Measurements from ENCODE around the gene RPH3AL. TPM values are rescaled to one million over a fixed set of nuclear protein-coding genes. Genes with fewer than 3 reads are reported as not detected.
"Not testable (repeated sequence)": the region's sequence is repeated elsewhere in the genome, so short reads cannot be mapped to it uniquely, and the experiment has no call there.

Gene RPH3AL
- total RNA-seq, 1 donor from 2014 or later = 26.7 TPM

- no peak for DNase-seq (ENCODE audit: low spot score)
These were observed 27.2 kb upstream of the RPH3AL start for GRCh38 chr17:379531-380465.

GRCh38 chr17:378068-378467 is 25.5 kb upstream of the RPH3AL start:
- no peak for DNase-seq (ENCODE audit: low spot score)

- DNase-seq (ENCODE audit: low spot score) = no peak
These were observed 24.6 kb upstream of the RPH3AL start for GRCh38 chr17:376936-377863.

- no peak for DNase-seq (ENCODE audit: low spot score)
These were observed 21.1 kb upstream of the RPH3AL start for GRCh38 chr17:373613-374230.

GRCh38 chr17:372157-373152 is 19.8 kb upstream of the RPH3AL start:
- DNase-seq (ENCODE audit: low spot score) = no peak

- DNase-seq (ENCODE audit: low spot score) = no peak
These were observed 19.0 kb upstream of the RPH3AL start for GRCh38 chr17:371583-371982.

- DNase-seq (ENCODE audit: low spot score) = not testable (repeated sequence)
These were observed 15.0 kb upstream of the RPH3AL start for GRCh38 chr17:367656-368055.

- not testable (repeated sequence) for DNase-seq (ENCODE audit: low spot score)
These were observed 14.3 kb upstream of the RPH3AL start for GRCh38 chr17:366657-367615.

- no peak for DNase-seq (ENCODE audit: low spot score)
These were observed 12.2 kb upstream of the RPH3AL start for GRCh38 chr17:364766-365165.

GRCh38 chr17:364308-364707 is 11.7 kb upstream of the RPH3AL start:
- no peak for DNase-seq (ENCODE audit: low spot score)

- DNase-seq (ENCODE audit: low spot score) = no peak
These were observed 10.1 kb upstream of the RPH3AL start for GRCh38 chr17:362721-363120.

- DNase-seq (ENCODE audit: low spot score) = no peak
These were observed 7.6 kb upstream of the RPH3AL start for GRCh38 chr17:360092-360750.

GRCh38 chr17:358491-359151 is 6.0 kb upstream of the RPH3AL start:
- DNase-seq (ENCODE audit: low spot score) = no peak

- no peak for DNase-seq (ENCODE audit: low spot score)
These were observed 5.0 kb upstream of the RPH3AL start for GRCh38 chr17:357644-358043.

- no peak for DNase-seq (ENCODE audit: low spot score)
These were observed 4.2 kb upstream of the RPH3AL start for GRCh38 chr17:356671-357434.

- DNase-seq (ENCODE audit: low spot score) = no peak
These were observed 2.3 kb upstream of the RPH3AL start for GRCh38 chr17:354651-355556.

- DNase-seq (ENCODE audit: low spot score) = no peak
These were observed 1.2 kb upstream of the RPH3AL start for GRCh38 chr17:353838-354234.
